HepG2 (cell line): ENCODE data around the gene BEST3. TPM values are rescaled to one million over a fixed set of nuclear protein-coding genes. Genes with fewer than 3 reads are reported as not detected.

Source experiments
- CCDC6 ChIP-seq: sonication (generic); formaldehyde crosslinking; IDR thresholded peaks from 2 replicates; pipeline ENCODE4 v1.8.1; 2022; ENCODE audit warnings: mild to moderate bottlenecking, missing genetic modification reagents, moderate library complexity
- CEBPB ChIP-seq: IDR thresholded peaks from 2 replicates; pipeline ENCODE4 v1.6.1; 2011; ENCODE audit warnings: low read depth, low read length, improper control_type of control experiment, borderline replicate concordance
- GATAD2A ChIP-seq: IDR thresholded peaks from 2 replicates; pipeline ENCODE4 v1.6.1; 2016
- LCORL ChIP-seq, 2 experiments: fragments of 450-650 bp in 1 of 2; sonication (generic) in 1 of 2; formaldehyde crosslinking in 1 of 2; IDR thresholded peaks; 2 replicates each; pipeline versions ENCODE4 v1.5.0 to v1.6.1; 2017 to 2020; ENCODE audit warnings: antibody characterized with exemption in 1 of 2, missing genetic modification reagents in 1 of 2
- MYPOP ChIP-seq: sonication (generic); formaldehyde crosslinking; IDR thresholded peaks from 2 replicates; pipeline ENCODE4 v1.8.1; 2023; ENCODE audit warnings: mild to moderate bottlenecking, moderate library complexity, missing genetic modification reagents
- POLR2A ChIP-seq, 2 experiments: IDR thresholded peaks; 2 replicates each; pipeline ENCODE4 v1.6.1; 2011; ENCODE audit warnings: low read depth in 2 of 2, low read length in 2 of 2, mild to moderate bottlenecking in 1 of 2, moderate library complexity in 1 of 2; ENCODE audit not compliant: insufficient read depth in 1 of 2
- REL ChIP-seq: sonication (generic); formaldehyde crosslinking; conservative IDR thresholded peaks from 2 replicates; pipeline ENCODE4 v1.8.0; 2022; ENCODE audit warnings: mild to moderate bottlenecking, missing genetic modification reagents, moderate library complexity
- ZNF12 ChIP-seq: sonication (generic); formaldehyde crosslinking; IDR thresholded peaks from 2 replicates; pipeline ENCODE4 v1.5.0; 2020; ENCODE audit warnings: missing genetic modification reagents
- ZNF180 ChIP-seq: sonication (generic); formaldehyde crosslinking; IDR thresholded peaks from 2 replicates; pipeline ENCODE4 v1.4.0; 2020; ENCODE audit warnings: low read depth, missing genetic modification reagents, borderline replicate concordance
- ZNF280B ChIP-seq: sonication (generic); formaldehyde crosslinking; IDR thresholded peaks from 2 replicates; pipeline ENCODE4 v1.5.0; 2020; ENCODE audit warnings: missing genetic modification reagents, mild to moderate bottlenecking, borderline replicate concordance
- ZNF362 ChIP-seq: sonication (generic); formaldehyde crosslinking; IDR thresholded peaks from 2 replicates; pipeline ENCODE4 v1.4.0; 2020; ENCODE audit warnings: missing genetic modification reagents, mild to moderate bottlenecking, borderline replicate concordance
- polyA plus RNA-seq, 8 experiments: library from polyadenylated mRNA; depleted of rRNA in 3 of 8; stranded (reverse) in 7 of 8; unstranded in 1 of 8; fragments of >200 nt; fragmentation: Illumina TruSeq in 4 of 8; extraction: Trizol in 4 of 8; gene quantifications; 2 replicates each; pipeline versions ENCODE4 v1.2.1 to v1.2.3, GENCODE V29; 2011 to 2016; ENCODE audit warnings: low read depth in 4 of 8, missing spikeins in 1 of 8, mixed read lengths in 1 of 8; ENCODE audit not compliant: insufficient read depth in 1 of 8
- total RNA-seq, 5 experiments: library from RNA; depleted of rRNA; stranded (reverse); fragments of >200 nt; fragmentation: Illumina TruSeq; extraction: Trizol; gene quantifications; 2 replicates each; pipeline ENCODE4 v1.2.3, GENCODE V29; 2016; ENCODE audit warnings: low read depth in 1 of 5
- TF ChIP-seq, protein P1 (sequence below): sonication (generic); formaldehyde crosslinking; IDR thresholded peaks from 2 replicates; pipeline ENCODE4 v1.4.0; 2020; ENCODE audit warnings: missing genetic modification reagents

Gene BEST3
- total and polyA plus RNA-seq, 2 of the 13 experiments (the other 11 are each of a cell fraction or from before 2014, with no cell fraction given) = not detected

GRCh38 chr12:69739287-69740191 is 40.4 kb upstream of the BEST3 start (continued):
- TF ChIP-seq, protein P1, sequence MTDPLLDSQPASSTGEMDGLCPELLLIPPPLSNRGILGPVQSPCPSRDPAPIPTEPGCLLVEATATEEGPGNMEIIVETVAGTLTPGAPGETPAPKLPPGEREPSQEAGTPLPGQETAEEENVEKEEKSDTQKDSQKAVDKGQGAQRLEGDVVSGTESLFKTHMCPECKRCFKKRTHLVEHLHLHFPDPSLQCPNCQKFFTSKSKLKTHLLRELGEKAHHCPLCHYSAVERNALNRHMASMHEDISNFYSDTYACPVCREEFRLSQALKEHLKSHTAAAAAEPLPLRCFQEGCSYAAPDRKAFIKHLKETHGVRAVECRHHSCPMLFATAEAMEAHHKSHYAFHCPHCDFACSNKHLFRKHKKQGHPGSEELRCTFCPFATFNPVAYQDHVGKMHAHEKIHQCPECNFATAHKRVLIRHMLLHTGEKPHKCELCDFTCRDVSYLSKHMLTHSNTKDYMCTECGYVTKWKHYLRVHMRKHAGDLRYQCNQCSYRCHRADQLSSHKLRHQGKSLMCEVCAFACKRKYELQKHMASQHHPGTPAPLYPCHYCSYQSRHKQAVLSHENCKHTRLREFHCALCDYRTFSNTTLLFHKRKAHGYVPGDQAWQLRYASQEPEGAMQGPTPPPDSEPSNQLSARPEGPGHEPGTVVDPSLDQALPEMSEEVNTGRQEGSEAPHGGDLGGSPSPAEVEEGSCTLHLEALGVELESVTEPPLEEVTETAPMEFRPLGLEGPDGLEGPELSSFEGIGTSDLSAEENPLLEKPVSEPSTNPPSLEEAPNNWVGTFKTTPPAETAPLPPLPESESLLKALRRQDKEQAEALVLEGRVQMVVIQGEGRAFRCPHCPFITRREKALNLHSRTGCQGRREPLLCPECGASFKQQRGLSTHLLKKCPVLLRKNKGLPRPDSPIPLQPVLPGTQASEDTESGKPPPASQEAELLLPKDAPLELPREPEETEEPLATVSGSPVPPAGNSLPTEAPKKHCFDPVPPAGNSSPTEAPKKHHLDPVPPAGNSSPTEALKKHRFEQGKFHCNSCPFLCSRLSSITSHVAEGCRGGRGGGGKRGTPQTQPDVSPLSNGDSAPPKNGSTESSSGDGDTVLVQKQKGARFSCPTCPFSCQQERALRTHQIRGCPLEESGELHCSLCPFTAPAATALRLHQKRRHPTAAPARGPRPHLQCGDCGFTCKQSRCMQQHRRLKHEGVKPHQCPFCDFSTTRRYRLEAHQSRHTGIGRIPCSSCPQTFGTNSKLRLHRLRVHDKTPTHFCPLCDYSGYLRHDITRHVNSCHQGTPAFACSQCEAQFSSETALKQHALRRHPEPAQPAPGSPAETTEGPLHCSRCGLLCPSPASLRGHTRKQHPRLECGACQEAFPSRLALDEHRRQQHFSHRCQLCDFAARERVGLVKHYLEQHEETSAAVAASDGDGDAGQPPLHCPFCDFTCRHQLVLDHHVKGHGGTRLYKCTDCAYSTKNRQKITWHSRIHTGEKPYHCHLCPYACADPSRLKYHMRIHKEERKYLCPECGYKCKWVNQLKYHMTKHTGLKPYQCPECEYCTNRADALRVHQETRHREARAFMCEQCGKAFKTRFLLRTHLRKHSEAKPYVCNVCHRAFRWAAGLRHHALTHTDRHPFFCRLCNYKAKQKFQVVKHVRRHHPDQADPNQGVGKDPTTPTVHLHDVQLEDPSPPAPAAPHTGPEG (CRISPR knock-in tag) = peak; percentile 96
- peak; percentile 20; the same call in 1 of the 2 replicates for TF ChIP-seq CCDC6 (CRISPR knock-in tag)
- peak in 1 of 2 experiments; percentile 45; a peak in 1 of 4 replicates for TF ChIP-seq POLR2A (IDR thresholded peaks at IDR 0.05; ENCODE audit: insufficient read depth in 1 of 2, low read depth in 2 of 2, low read length in 2 of 2)
- TF ChIP-seq CEBPB = peak; percentile 90
- TF ChIP-seq ZNF12 (CRISPR knock-in tag) = peak; percentile 44; the same call in 1 of the 2 replicates
- no peak for TF ChIP-seq ZNF180 (CRISPR knock-in tag)
- TF ChIP-seq ZNF362 (CRISPR knock-in tag) = no peak
- no peak for TF ChIP-seq REL (CRISPR knock-in tag)
- TF ChIP-seq GATAD2A = peak; percentile 63
- TF ChIP-seq LCORL (IDR thresholded peaks at IDR 0.05) = no peak
- TF ChIP-seq LCORL (CRISPR knock-in tag; IDR thresholded peaks at IDR 0.05) = 0 out of 2 replicates have a peak, but pooled peaks have one; percentile 33
- TF ChIP-seq MYPOP (CRISPR knock-in tag) = peak; percentile 47; the same call in 1 of the 2 replicates
- TF ChIP-seq ZNF280B (CRISPR knock-in tag) = no peak
